Chondrocyte (in vitro differentiated cells): ENCODE data around the gene TMEM117. TPM values are rescaled to one million over a fixed set of nuclear protein-coding genes. Genes with fewer than 3 reads are reported as not detected.

Source experiments
- DNase-seq: peaks from one replicate; pipeline ENCODE4 v3.0.0; 2021; ENCODE audit warnings: mixed read lengths, low spot score
- H3K27ac Mint-ChIP-seq: one replicate; pipeline ENCODE4 v1.8.0; 2021; ENCODE audit warnings: mild to moderate bottlenecking, moderate library complexity, mixed read lengths; ENCODE audit not compliant: unreplicated experiment
- H3K27me3 Mint-ChIP-seq: 2 replicates; pipeline ENCODE4 v1.8.0; 2021; ENCODE audit warnings: low read depth, mixed read lengths
- H3K36me3 Mint-ChIP-seq: 2 replicates; pipeline ENCODE4 v1.8.0; 2021; ENCODE audit warnings: low read depth, mixed read lengths
- H3K4me1 Mint-ChIP-seq: 2 replicates; pipeline ENCODE4 v1.8.0; 2021; ENCODE audit warnings: low read depth, mild to moderate bottlenecking, mixed read lengths
- H3K4me3 Mint-ChIP-seq: one replicate; pipeline ENCODE4 v1.8.0; 2021; ENCODE audit warnings: mild to moderate bottlenecking, moderate library complexity, mixed read lengths; ENCODE audit not compliant: unreplicated experiment
- H3K9me3 Mint-ChIP-seq: 2 replicates; pipeline ENCODE4 v1.8.0; 2021; ENCODE audit warnings: low read depth, mixed read lengths
- CTCF ChIP-seq: fragments of 200-600 bp; sonication (generic); IDR thresholded peaks from 2 replicates; pipeline ENCODE4 v1.5.0; 2021; ENCODE audit warnings: antibody characterized with exemption, mild to moderate bottlenecking, moderate library complexity
- total RNA-seq: library from RNA; stranded (reverse); gene quantifications from 3 replicates; pipeline ENCODE4 v1.2.1, GENCODE V29; 2021

The TMEM117 gene
- total RNA-seq, 1 donor from 2014 or later = 15.5 TPM

- no peak for DNase-seq
- Mint-ChIP-seq H3K4me1 (peaks cover 2% of the 10 kb centered on the region), H3K9me3 (no peaks in the 10 kb centered on the region), H3K36me3 (peaks cover 2% of the 10 kb centered on the region), H3K27ac (no peak overlapping the region), H3K4me3 (no peak overlapping the region), H3K27me3 (no peaks in the 10 kb centered on the region)
- TF ChIP-seq CTCF = no peak
These were observed 60.6 kb downstream of the TMEM117 start for GRCh38 chr12:43896496-43896895.

GRCh38 chr12:43898474-43898873 is 62.6 kb downstream of the TMEM117 start:
- no peaks in the 10 kb centered on the region for H3K9me3 Mint-ChIP-seq
- DNase-seq = no peak
- H3K27me3 Mint-ChIP-seq = no peaks in the 10 kb centered on the region
- peaks cover 2% of the 10 kb centered on the region for H3K36me3 Mint-ChIP-seq
- H3K4me3 Mint-ChIP-seq = no peak overlapping the region
- TF ChIP-seq CTCF = no peak
- no peak overlapping the region for H3K27ac Mint-ChIP-seq
- peaks cover 2% of the 10 kb centered on the region for H3K4me1 Mint-ChIP-seq

GRCh38 chr12:43899574-43899973 is 63.7 kb downstream of the TMEM117 start:
- Mint-ChIP-seq H3K27ac (no peak overlapping the region), H3K4me3 (no peak overlapping the region), H3K4me1 (no peaks in the 10 kb centered on the region), H3K27me3 (no peaks in the 10 kb centered on the region), H3K36me3 (peaks cover 2% of the 10 kb centered on the region), H3K9me3 (no peaks in the 10 kb centered on the region)
- no peak for TF ChIP-seq CTCF
- DNase-seq = no peak

GRCh38 chr12:43903686-43904085 is 67.8 kb downstream of the TMEM117 start:
- H3K27me3 Mint-ChIP-seq = no peaks in the 10 kb centered on the region
- no peaks in the 10 kb centered on the region for H3K36me3 Mint-ChIP-seq
- no peak overlapping the region for H3K4me3 Mint-ChIP-seq
- H3K4me1 Mint-ChIP-seq = no peaks in the 10 kb centered on the region
- no peak for TF ChIP-seq CTCF
- no peaks in the 10 kb centered on the region for H3K9me3 Mint-ChIP-seq
- H3K27ac Mint-ChIP-seq = no peak overlapping the region
- no peak for DNase-seq

- Mint-ChIP-seq H3K4me1 (no peaks in the 10 kb centered on the region), H3K36me3 (no peaks in the 10 kb centered on the region)
- no peak for TF ChIP-seq CTCF
These were observed 77.0 kb downstream of the TMEM117 start for GRCh38 chr12:43912859-43913258.

More at GRCh38 chr12:43912859-43913258, 77.0 kb downstream of the TMEM117 start:
- DNase-seq = no peak
- no peaks in the 10 kb centered on the region for H3K9me3 Mint-ChIP-seq
- no peak overlapping the region for H3K27ac Mint-ChIP-seq
- no peak overlapping the region for H3K4me3 Mint-ChIP-seq
- H3K27me3 Mint-ChIP-seq = no peaks in the 10 kb centered on the region
